ENCODE results near the gene TOGARAM2. TPM values are rescaled to one million over a fixed set of nuclear protein-coding genes. Genes with fewer than 3 reads are reported as not detected.

The TOGARAM2 gene
- under 1 TPM; 0.24 to 0.59 TPM for total RNA-seq

DNA sequence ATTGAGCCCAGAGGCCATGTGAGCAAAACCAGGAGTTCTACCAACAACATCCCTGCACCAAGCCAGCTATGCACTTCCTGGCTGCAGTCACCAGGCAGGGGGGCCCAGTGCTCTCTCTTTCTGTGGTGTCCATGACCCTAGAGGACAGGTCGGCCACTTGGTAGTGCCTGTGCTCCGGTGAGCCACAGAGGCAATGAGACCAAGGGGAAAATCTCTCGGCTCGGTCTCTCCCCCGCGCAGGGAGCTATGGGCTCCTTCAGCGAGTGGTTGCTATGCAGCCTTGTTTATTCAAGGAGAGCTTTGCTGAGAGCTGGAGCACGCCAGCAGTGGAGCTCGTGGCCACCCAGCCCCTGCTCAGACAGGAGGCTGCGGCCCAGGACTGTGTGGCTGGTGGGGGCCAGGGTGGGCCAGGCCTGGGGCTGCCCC, at the start of gene TOGARAM2:
TSS of gene TOGARAM2 (plus strand) at position 283 of the 426 bp plus-strand sequence. CDS start 13,537 bp downstream, outside the sequence.
- Histone ChIP-seq H3K4me1 (no peaks in the 10 kb centered on the region), H3K9me3 (no peaks in the 10 kb centered on the region), H3K36me3 (no peaks in the 10 kb centered on the region), H3K27ac (peak within 1 kb of the TSS; percentile 7), H3K4me3 (no peak within 1 kb of the TSS), H3K9ac (ENCODE audit: low read depth in 2 of 2, low read length in 2 of 2) (no peak within 1 kb of the TSS), H3K27me3 (no peaks in the 10 kb centered on the region)
- intact Hi-C loops (cut with DNase I) = no loop called here
- TF ChIP-seq, protein P1, sequence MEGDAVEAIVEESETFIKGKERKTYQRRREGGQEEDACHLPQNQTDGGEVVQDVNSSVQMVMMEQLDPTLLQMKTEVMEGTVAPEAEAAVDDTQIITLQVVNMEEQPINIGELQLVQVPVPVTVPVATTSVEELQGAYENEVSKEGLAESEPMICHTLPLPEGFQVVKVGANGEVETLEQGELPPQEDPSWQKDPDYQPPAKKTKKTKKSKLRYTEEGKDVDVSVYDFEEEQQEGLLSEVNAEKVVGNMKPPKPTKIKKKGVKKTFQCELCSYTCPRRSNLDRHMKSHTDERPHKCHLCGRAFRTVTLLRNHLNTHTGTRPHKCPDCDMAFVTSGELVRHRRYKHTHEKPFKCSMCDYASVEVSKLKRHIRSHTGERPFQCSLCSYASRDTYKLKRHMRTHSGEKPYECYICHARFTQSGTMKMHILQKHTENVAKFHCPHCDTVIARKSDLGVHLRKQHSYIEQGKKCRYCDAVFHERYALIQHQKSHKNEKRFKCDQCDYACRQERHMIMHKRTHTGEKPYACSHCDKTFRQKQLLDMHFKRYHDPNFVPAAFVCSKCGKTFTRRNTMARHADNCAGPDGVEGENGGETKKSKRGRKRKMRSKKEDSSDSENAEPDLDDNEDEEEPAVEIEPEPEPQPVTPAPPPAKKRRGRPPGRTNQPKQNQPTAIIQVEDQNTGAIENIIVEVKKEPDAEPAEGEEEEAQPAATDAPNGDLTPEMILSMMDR (IDR thresholded peaks at IDR 0.05) = no peak
- DNase-seq = peak; percentile 22

DNA sequence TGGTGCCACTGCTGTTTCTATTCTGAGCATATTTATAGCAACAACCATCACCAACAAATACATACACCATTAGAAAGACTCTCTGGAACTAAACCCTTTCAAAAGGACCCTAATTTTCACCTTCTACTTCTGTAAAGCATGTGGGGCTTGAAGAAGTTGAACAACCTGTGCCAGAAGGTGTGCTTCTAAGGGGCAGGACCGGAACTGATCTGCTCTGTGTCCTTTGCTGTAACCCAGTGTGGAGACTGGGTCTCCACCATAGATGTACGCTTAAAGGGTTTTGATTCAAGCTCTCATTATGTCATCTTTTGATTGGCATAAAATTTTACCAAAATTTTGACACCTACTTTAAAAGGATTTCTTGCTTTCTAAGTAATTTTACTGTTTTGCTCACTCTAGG, 46.3 kb upstream of the TOGARAM2 start:
- intact Hi-C loops (cut with DNase I) = no loop called here
- DNase-seq = no peak
- Histone ChIP-seq H3K27me3 (no peaks in the 10 kb centered on the region), H3K27ac (no peak overlapping the region), H3K4me3 (no peak overlapping the region), H3K36me3 (peaks cover 6% of the 10 kb centered on the region), H3K9ac (ENCODE audit: low read depth in 2 of 2, low read length in 2 of 2) (no peak overlapping the region), H3K9me3 (no peaks in the 10 kb centered on the region), H3K4me1 (no peaks in the 10 kb centered on the region)
- TF ChIP-seq, protein P1 (IDR thresholded peaks at IDR 0.05) = no peak

DNA sequence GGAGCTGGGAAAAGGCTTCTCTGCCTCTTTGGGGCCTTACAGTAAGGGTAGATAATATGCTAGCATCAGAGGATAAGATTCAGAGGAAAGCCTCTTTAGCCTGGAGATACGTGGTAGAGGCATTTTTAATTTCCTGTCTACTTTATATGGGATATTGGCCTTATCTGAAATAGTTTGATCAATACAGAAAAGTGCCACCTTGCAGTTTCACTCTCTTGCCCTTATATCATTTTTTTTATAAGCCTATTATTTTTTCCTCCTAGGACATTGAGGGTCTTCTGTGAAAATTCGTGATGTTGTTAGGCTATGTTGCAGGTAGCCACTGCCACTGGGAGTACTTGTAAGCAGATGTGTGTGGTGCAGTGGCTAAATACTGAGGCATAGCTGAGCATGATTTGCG, 40.1 kb upstream of the TOGARAM2 start:
- no peaks in the 10 kb centered on the region for H3K9me3 ChIP-seq
- intact Hi-C loops (cut with DNase I) = no loop called here
- TF ChIP-seq, protein P1 (IDR thresholded peaks at IDR 0.05) = no peak
- DNase-seq = no peak
- peaks cover 4% of the 10 kb centered on the region for H3K36me3 ChIP-seq
- H3K4me1 ChIP-seq = no peaks in the 10 kb centered on the region
- no peaks in the 10 kb centered on the region for H3K27me3 ChIP-seq
- no peak overlapping the region for H3K9ac ChIP-seq (ENCODE audit: low read depth in 2 of 2, low read length in 2 of 2)
- no peak overlapping the region for H3K27ac ChIP-seq
- H3K4me3 ChIP-seq = no peak overlapping the region

DNA sequence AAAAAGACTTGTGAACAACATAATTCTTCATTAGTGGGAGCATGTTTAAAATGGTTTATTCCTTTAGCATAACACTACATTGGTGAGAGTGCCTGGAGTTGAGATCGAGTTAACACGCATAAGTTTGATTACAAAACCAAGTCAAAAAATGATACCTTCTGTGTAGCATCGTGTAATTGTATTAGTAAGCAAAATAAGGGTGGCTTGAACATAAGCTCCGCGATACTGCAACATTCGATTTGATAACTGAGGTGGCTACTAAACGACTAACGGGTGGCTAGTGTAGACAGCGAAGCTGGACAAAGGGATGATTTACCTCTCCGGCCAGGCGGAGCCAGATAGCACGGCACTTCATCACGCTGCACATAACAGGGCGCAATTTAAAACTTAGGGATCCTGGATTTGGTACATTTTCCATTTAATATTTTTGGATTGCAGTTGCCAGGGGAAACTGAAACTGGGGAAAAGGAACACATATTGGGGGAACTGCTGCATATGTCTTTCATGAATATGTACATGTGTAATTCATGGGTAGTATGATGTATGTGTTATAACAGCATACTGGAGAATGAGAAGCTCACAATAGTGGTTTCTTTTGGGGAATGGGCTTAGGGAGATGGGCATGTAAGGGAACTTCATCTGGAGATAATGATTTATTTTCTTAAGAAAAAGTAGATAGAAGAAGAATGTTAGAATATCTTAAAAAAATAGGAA, 36.4 kb upstream of the TOGARAM2 start:
- Histone ChIP-seq H3K4me3 (no peak overlapping the region), H3K9me3 (no peaks in the 10 kb centered on the region), H3K27ac (no peak overlapping the region), H3K4me1 (no peaks in the 10 kb centered on the region), H3K27me3 (no peaks in the 10 kb centered on the region), H3K9ac (ENCODE audit: low read depth in 2 of 2, low read length in 2 of 2) (no peak overlapping the region), H3K36me3 (peaks cover 4% of the 10 kb centered on the region)
- intact Hi-C loops (cut with DNase I) = no loop called here
- TF ChIP-seq, protein P1 (IDR thresholded peaks at IDR 0.05) = no peak
- no peak for DNase-seq

DNA sequence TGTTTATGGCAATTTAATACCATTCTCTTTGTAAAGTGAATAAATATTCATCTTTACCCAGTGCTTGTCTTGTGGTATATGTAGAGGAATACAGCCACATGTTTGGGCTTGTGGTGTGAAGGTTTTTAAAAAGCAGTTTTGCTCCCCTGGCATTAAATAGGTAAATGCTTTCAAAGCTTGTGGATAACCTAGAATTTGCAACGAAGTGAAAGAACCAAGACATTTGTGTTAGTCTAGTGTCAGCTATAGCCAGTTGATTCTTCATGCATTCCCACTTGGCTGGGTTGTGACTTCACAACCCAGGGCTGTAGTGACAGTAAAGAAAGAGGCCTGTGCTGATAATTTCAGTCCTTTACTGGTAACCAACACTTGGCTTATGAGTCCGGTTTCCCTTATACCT, 32.9 kb upstream of the TOGARAM2 start:
- peaks cover 6% of the 10 kb centered on the region for H3K4me1 ChIP-seq
- no peak overlapping the region for H3K9ac ChIP-seq (ENCODE audit: low read depth in 2 of 2, low read length in 2 of 2)
- H3K9me3 ChIP-seq = no peaks in the 10 kb centered on the region
- H3K4me3 ChIP-seq = no peak overlapping the region
- no peak overlapping the region for H3K27ac ChIP-seq
- DNase-seq = no peak
- TF ChIP-seq, protein P1 (IDR thresholded peaks at IDR 0.05) = no peak
- H3K27me3 ChIP-seq = no peaks in the 10 kb centered on the region
- intact Hi-C loops (cut with DNase I) = no loop called here
- no peaks in the 10 kb centered on the region for H3K36me3 ChIP-seq

All from colonic mucosa (tissue), 4 donors.